H9 (cell line): Measurements from ENCODE around the gene TRIL. TPM values are rescaled to one million over a fixed set of nuclear protein-coding genes. Genes with fewer than 3 reads are reported as not detected.

Source experiments
- DNase-seq: peaks from one replicate; pipeline ENCODE4 v3.0.0-alpha.2; 2017
- H2AFZ ChIP-seq: one replicate; pipeline ENCODE4 v1.6.1; 2013; ENCODE audit warnings: mild to moderate bottlenecking, low read length, control low read depth, moderate library complexity
- H2AK5ac ChIP-seq: 2 replicates; pipeline ENCODE4 v1.6.1; 2013; ENCODE audit warnings: low read length, control low read depth, mixed read lengths; ENCODE audit not compliant: insufficient read length
- H2BK120ac ChIP-seq: one replicate; pipeline ENCODE4 v1.6.1; 2013; ENCODE audit warnings: low read depth, mild to moderate bottlenecking, low read length, control low read depth, inconsistent platforms; ENCODE audit not compliant: poor library complexity, severe bottlenecking
- H2BK12ac ChIP-seq: 2 replicates; pipeline ENCODE4 v1.6.1; 2013; ENCODE audit warnings: low read length, control low read depth, mixed read lengths, low read depth; ENCODE audit not compliant: insufficient read length
- H2BK15ac ChIP-seq: 2 replicates; pipeline ENCODE4 v1.6.1; 2013; ENCODE audit warnings: low read depth, low read length, control low read depth
- H2BK20ac ChIP-seq: one replicate; pipeline ENCODE4 v1.6.1; 2013; ENCODE audit warnings: low read depth, mild to moderate bottlenecking, low read length, control low read depth, inconsistent platforms; ENCODE audit not compliant: poor library complexity, severe bottlenecking
- H2BK5ac ChIP-seq: 2 replicates; pipeline ENCODE4 v1.6.1; 2013; ENCODE audit warnings: low read length, control low read depth, mixed read lengths; ENCODE audit not compliant: insufficient read length
- H3K14ac ChIP-seq: 2 replicates; pipeline ENCODE4 v1.6.1; 2013; ENCODE audit warnings: low read length, control low read depth; ENCODE audit not compliant: insufficient read depth
- H3K18ac ChIP-seq: 2 replicates; pipeline ENCODE4 v1.6.1; 2013; ENCODE audit warnings: low read depth, mild to moderate bottlenecking, mixed read lengths, low read length, control low read depth; ENCODE audit not compliant: insufficient read length
- H3K23ac ChIP-seq: 2 replicates; pipeline ENCODE4 v1.6.1; 2013; ENCODE audit warnings: low read length, control low read depth, mixed read lengths, low read depth; ENCODE audit not compliant: insufficient read length
- H3K23me2 ChIP-seq: 2 replicates; pipeline ENCODE4 v1.6.1; 2013; ENCODE audit warnings: low read depth, mild to moderate bottlenecking, mixed read lengths, low read length, control low read depth; ENCODE audit not compliant: insufficient read length, poor library complexity, severe bottlenecking
- H3K27ac ChIP-seq: 2 replicates; pipeline ENCODE4 v1.5.1; 2013; ENCODE audit warnings: low read length, control low read depth, mixed read lengths, low read depth; ENCODE audit not compliant: insufficient read length
- H3K27me3 ChIP-seq: 2 replicates; pipeline ENCODE4 v1.6.1; 2013; ENCODE audit warnings: low read length, control low read depth, inconsistent platforms; ENCODE audit not compliant: insufficient read depth
- H3K4ac ChIP-seq: 2 replicates; pipeline ENCODE4 v1.6.1; 2013; ENCODE audit warnings: low read depth, mild to moderate bottlenecking, control low read depth, inconsistent platforms, low read length, moderate library complexity
- H3K4me1 ChIP-seq: 2 replicates; pipeline ENCODE4 v1.6.1; 2013; ENCODE audit warnings: low read length, control low read depth, inconsistent platforms; ENCODE audit not compliant: insufficient read depth
- H3K4me2 ChIP-seq: 2 replicates; pipeline ENCODE4 v1.6.1; 2013; ENCODE audit warnings: low read length, control low read depth, mixed read lengths; ENCODE audit not compliant: insufficient read length, insufficient read depth
- H3K56ac ChIP-seq: 2 replicates; pipeline ENCODE4 v1.6.1; 2013; ENCODE audit warnings: low read depth, mild to moderate bottlenecking, mixed read lengths, low read length, control low read depth; ENCODE audit not compliant: insufficient read length
- H3K79me1 ChIP-seq: 2 replicates; pipeline ENCODE4 v1.6.1; 2013; ENCODE audit warnings: low read depth, mild to moderate bottlenecking, moderate library complexity, low read length, control low read depth, inconsistent platforms; ENCODE audit not compliant: insufficient read depth, poor library complexity, severe bottlenecking
- H3K79me2 ChIP-seq: 2 replicates; pipeline ENCODE4 v1.6.1; 2013; ENCODE audit warnings: low read length, control low read depth, inconsistent platforms; ENCODE audit not compliant: insufficient read depth
- H3K9ac ChIP-seq: 2 replicates; pipeline ENCODE4 v1.6.1; 2013; ENCODE audit warnings: low read length, control low read depth, mixed read lengths; ENCODE audit not compliant: insufficient read length; ENCODE audit errors: extremely low read depth
- H3K9me3 ChIP-seq: one replicate; pipeline ENCODE4 v1.6.1; 2013; ENCODE audit warnings: low read depth, low read length, inconsistent platforms; ENCODE audit not compliant: control insufficient read depth
- H3T11ph ChIP-seq: one replicate; pipeline ENCODE4 v1.6.1; 2013; ENCODE audit warnings: mild to moderate bottlenecking, low read length, control low read depth, inconsistent platforms
- H4K20me1 ChIP-seq: one replicate; pipeline ENCODE4 v1.6.1; 2013; ENCODE audit not compliant: control insufficient read depth, insufficient read length, insufficient read depth
- H4K5ac ChIP-seq: 2 replicates; pipeline ENCODE4 v1.6.1; 2013; ENCODE audit warnings: low read depth, mild to moderate bottlenecking, mixed read lengths, low read length, control low read depth; ENCODE audit not compliant: insufficient read length
- H4K8ac ChIP-seq: replicated peaks from 2 replicates; pipeline ENCODE4 v1.6.1; 2013; ENCODE audit warnings: low read length, control low read depth, mixed read lengths, low read depth; ENCODE audit not compliant: insufficient read length
- H4K91ac ChIP-seq: 2 replicates; pipeline ENCODE4 v1.6.1; 2013; ENCODE audit warnings: low read depth, mild to moderate bottlenecking, moderate library complexity, mixed read lengths, low read length, control low read depth; ENCODE audit not compliant: insufficient read length
- H3K27ac Mint-ChIP-seq, 3 experiments: 2 replicates in 2 of 3; 3 replicates in 1 of 3; pipeline ENCODE4 v1.8.0; 2020 to 2021; ENCODE audit warnings: mixed read lengths in 3 of 3, mild to moderate bottlenecking in 1 of 3, moderate library complexity in 1 of 3
- H3K27me3 Mint-ChIP-seq: 2 replicates; pipeline ENCODE4 v1.8.0; 2021; ENCODE audit warnings: low read depth, mild to moderate bottlenecking, moderate library complexity, mixed read lengths
- H3K36me3 Mint-ChIP-seq, 3 experiments: 2 replicates in 2 of 3; 3 replicates in 1 of 3; pipeline ENCODE4 v1.8.0; 2020 to 2021; ENCODE audit warnings: low read depth in 3 of 3, mixed read lengths in 3 of 3; ENCODE audit not compliant: insufficient read depth in 1 of 3
- H3K4me1 Mint-ChIP-seq, 2 experiments: 2 replicates each; pipeline ENCODE4 v1.8.0; 2020; ENCODE audit warnings: mixed read lengths in 2 of 2
- H3K4me3 Mint-ChIP-seq, 2 experiments: 2 replicates in 1 of 2; 3 replicates in 1 of 2; pipeline ENCODE4 v1.8.0; 2020 to 2021; ENCODE audit warnings: mild to moderate bottlenecking in 2 of 2, mixed read lengths in 2 of 2, moderate library complexity in 1 of 2
- H3K9me3 Mint-ChIP-seq, 2 experiments: 2 replicates in 1 of 2; 3 replicates in 1 of 2; pipeline ENCODE4 v1.8.0; 2020; ENCODE audit warnings: mild to moderate bottlenecking in 2 of 2, mixed read lengths in 2 of 2, moderate library complexity in 1 of 2
- CTCF ChIP-seq: fragments of 200-600 bp; sonication (generic); conservative IDR thresholded peaks from 3 replicates; pipeline ENCODE4 v1.8.0; 2021; ENCODE audit warnings: antibody characterized with exemption, mild to moderate bottlenecking
- WGBS: extraction: QIAGEN DNeasy Blood & Tissue Kit; methylation state at CpG from one replicate; pipeline ENCODE4 v1.1.7; 2013; ENCODE audit warnings: missing lambda C conversion rate, low lambda C conversion rate, mixed read lengths; ENCODE audit not compliant: insufficient read length; ENCODE audit errors: extremely low coverage; 5-methylcytosine and 5-hydroxymethylcytosine counted together
- total RNA-seq: library from RNA; stranded (reverse); gene quantifications from 2 replicates; pipeline ENCODE4 v1.2.1, GENCODE V29; 2021

Gene TRIL
- total RNA-seq, 1 experiment from 2014 or later, result 3.1 TPM

- Histone ChIP-seq H3K27me3 (no peaks in the 10 kb centered on the region), H3K18ac (no peak overlapping the region), H3K79me1 (no peaks in the 10 kb centered on the region), H3K4me2 (no peak overlapping the region), H4K8ac (no peak overlapping the region), H3K79me2 (no peaks in the 10 kb centered on the region), H2BK120ac (no peak overlapping the region), H3K23ac (no peak overlapping the region), H3K4me1 (peaks cover 1% of the 10 kb centered on the region; the same call in 1 of the 2 replicates), H2BK12ac (no peak overlapping the region), H3K56ac (no peak overlapping the region), H2BK15ac (no peak overlapping the region), H4K5ac (no peak overlapping the region), H3T11ph (no peak overlapping the region), H2BK5ac (no peak overlapping the region), H3K23me2 (no peaks in the 10 kb centered on the region), H3K9me3 (no peaks in the 10 kb centered on the region), H3K9ac (no peak overlapping the region), H2AFZ (no peak overlapping the region), H2BK20ac (no peak overlapping the region), H3K4ac (no peak overlapping the region), H4K20me1 (no peaks in the 10 kb centered on the region), H3K27ac (no peak overlapping the region), H3K14ac (no peak overlapping the region), H4K91ac (no peak overlapping the region), H2AK5ac (no peak overlapping the region)
- H3K27ac Mint-ChIP-seq, result no peak overlapping the region
- no CpG with 5 or more reads among the region's 1 CpG for WGBS
- H3K9me3 Mint-ChIP-seq, result no peaks in the 10 kb centered on the region
- DNase-seq, result no peak
- H3K4me3 Mint-ChIP-seq, result no peak overlapping the region
- TF ChIP-seq CTCF, result no peak
- H3K36me3 Mint-ChIP-seq, result no peaks in the 10 kb centered on the region
- peaks cover 17 to 18% of the 10 kb centered on the region in 2 experiments for H3K4me1 Mint-ChIP-seq
- no peaks in the 10 kb centered on the region for H3K27me3 Mint-ChIP-seq
Observed at GRCh38 chr7:28992798-28993197, 34.7 kb upstream of the TRIL start.
